ENCODE results near the gene PXN. TPM values are rescaled to one million over a fixed set of nuclear protein-coding genes. Genes with fewer than 3 reads are reported as not detected.

PXN gene
- total and polyA plus RNA-seq, 10 of the 15 experiments (the other 5 are each of a cell fraction or from before 2014, with no cell fraction given) = 1.0 to 32.0 (median 11.5) TPM

- TF ChIP-seq IKZF1 (conservative IDR thresholded peaks at IDR 0.05) (peak; percentile 90), YY1 (IDR thresholded peaks at IDR 0.05; ENCODE audit: low read depth, low read length) (peak; percentile 97), KLF5 (IDR thresholded peaks at IDR 0.05; ENCODE audit: partially characterized antibody) (peak; percentile 81), NFYB (IDR thresholded peaks at IDR 0.05; ENCODE audit: insufficient read depth, low read depth, low read length) (no peak), IRF5 (IDR thresholded peaks at IDR 0.05; ENCODE audit: borderline replicate concordance) (no peak), TBL1XR1 (IDR thresholded peaks at IDR 0.05; ENCODE audit: low read depth, low read length) (peak; percentile 73; the same call in 1 of the 2 replicates), SREBF2 (IDR thresholded peaks at IDR 0.05; ENCODE audit: low read length) (peak; percentile 46; the same call in 1 of the 2 replicates), JUNB (IDR thresholded peaks at IDR 0.05) (no peak), PAX5 (IDR thresholded peaks at IDR 0.05; ENCODE audit: borderline replicate concordance, low read depth, low read length) (peak; percentile 65; the same call in 1 of the 2 replicates), FOXM1 (IDR thresholded peaks at IDR 0.05; ENCODE audit: low read depth, low read length) (0 out of 2 replicates have a peak, but pooled peaks have one; percentile 15), SPI1 (IDR thresholded peaks at IDR 0.05; ENCODE audit: borderline replicate concordance, insufficient read depth, low read depth, low read length) (no peak), POLR2AphosphoS5 (IDR thresholded peaks at IDR 0.05; ENCODE audit: low read length) (peak; percentile 77; the same call in 1 of the 2 replicates), MXI1 (IDR thresholded peaks at IDR 0.05; ENCODE audit: low read depth, low read length) (peak; percentile 97), CBFB (IDR thresholded peaks at IDR 0.05; ENCODE audit: low read depth) (peak; percentile 64; the same call in 1 of the 2 replicates), MAX (IDR thresholded peaks at IDR 0.05; ENCODE audit: low read depth, low read length) (peak; percentile 96), SRF (IDR thresholded peaks at IDR 0.05; ENCODE audit: low read depth in 2 of 2, low read length in 2 of 2) (peak; percentile 8 to 18; a peak in 1 of 4 replicates), BCL3 (IDR thresholded peaks at IDR 0.05; ENCODE audit: borderline replicate concordance, insufficient read depth, low read depth, low read length, poor library complexity, severe bottlenecking) (peak; percentile 36), BCLAF1 (IDR thresholded peaks at IDR 0.05) (no peak), ZNF592 (IDR thresholded peaks at IDR 0.05) (peak; percentile 81; the same call in 1 of the 2 replicates)
Observed at GRCh38 chr12:120194534-120195395, 70.8 kb downstream of the PXN start, which contains the start of gene GCN1 (continued).
